DND-41 (cell line): Measurements from ENCODE around the gene WDFY4.

Source experiments
- ATAC-seq: fragments of 200-7000 bp; cut with Tn5 transposase; 3 replicates; pipeline ENCODE4 v1.9.1; 2021; ENCODE audit warnings: low read depth; ENCODE audit not compliant: insufficient read depth
- DNase-seq: peaks from one replicate; pipeline ENCODE4 v3.0.0-alpha.2; 2020
- H2AFZ ChIP-seq: 2 replicates; pipeline ENCODE4 v1.6.0; 2012; ENCODE audit warnings: low read depth, low read length
- H3K27ac ChIP-seq: 2 replicates; pipeline ENCODE4 v1.5.1; 2012; ENCODE audit warnings: low read length, inconsistent platforms
- H3K27me3 ChIP-seq: fragments of 200-600 bp; sonication (generic); 2 replicates; pipeline ENCODE4 v1.6.0; 2012; ENCODE audit warnings: low read length, mild to moderate bottlenecking, inconsistent platforms; ENCODE audit not compliant: insufficient read depth, poor library complexity
- H3K36me3 ChIP-seq: 2 replicates; pipeline ENCODE4 v1.5.1; 2012; ENCODE audit warnings: low read length, inconsistent platforms; ENCODE audit not compliant: insufficient read depth
- H3K4me1 ChIP-seq: 2 replicates; pipeline ENCODE4 v1.5.1; 2012; ENCODE audit warnings: mild to moderate bottlenecking, low read length; ENCODE audit not compliant: insufficient read depth
- H3K4me2 ChIP-seq: 2 replicates; pipeline ENCODE4 v1.6.0; 2012; ENCODE audit warnings: mild to moderate bottlenecking, moderate library complexity, low read length, inconsistent platforms; ENCODE audit not compliant: insufficient read depth
- H3K4me3 ChIP-seq, 2 experiments: fragments of 200-600 bp in 1 of 2; shearing (Covaris generic) in 1 of 2; 2 replicates each; pipeline ENCODE4 v1.5.1; 2012 to 2016; ENCODE audit warnings: inconsistent platforms in 2 of 2, low read length in 2 of 2, mild to moderate bottlenecking in 2 of 2, low read depth in 1 of 2, moderate library complexity in 1 of 2
- H3K79me2 ChIP-seq: 2 replicates; pipeline ENCODE4 v1.6.0; 2012; ENCODE audit warnings: low read length, inconsistent platforms; ENCODE audit not compliant: insufficient read depth
- H3K9ac ChIP-seq: 2 replicates; pipeline ENCODE4 v1.6.0; 2012; ENCODE audit warnings: low read depth, mild to moderate bottlenecking, inconsistent platforms, low read length, moderate library complexity
- H3K9me3 ChIP-seq: 2 replicates; pipeline ENCODE4 v1.5.1; 2012; ENCODE audit warnings: low read length, moderate library complexity, mild to moderate bottlenecking, inconsistent platforms; ENCODE audit not compliant: insufficient read depth, severe bottlenecking
- H4K20me1 ChIP-seq: 2 replicates; pipeline ENCODE4 v1.6.0; 2012; ENCODE audit warnings: low read length; ENCODE audit not compliant: insufficient read depth
- EZH2 ChIP-seq: IDR thresholded peaks from 3 replicates; pipeline ENCODE4 v1.6.1; 2012; ENCODE audit warnings: borderline replicate concordance, low read depth, mild to moderate bottlenecking, moderate library complexity, low read length, inconsistent platforms; ENCODE audit not compliant: severe bottlenecking
- TF ChIP-seq, protein P1 (sequence below): IDR thresholded peaks from 2 replicates; pipeline ENCODE4 v1.5.1; 2012; ENCODE audit warnings: borderline replicate concordance, low read length, moderate library complexity, mild to moderate bottlenecking; ENCODE audit not compliant: poor library complexity, severe bottlenecking; ENCODE audit errors: extremely low read depth

WDFY4 gene

GRCh38 chr10:48999346-48999745 is 314.7 kb downstream of the WDFY4 start:
- no peak for DNase-seq
- Histone ChIP-seq H2AFZ (no peak overlapping the region), H4K20me1 (no peaks in the 10 kb centered on the region), H3K9ac (no peak overlapping the region), H3K4me1 (no peaks in the 10 kb centered on the region), H3K4me3 (no peak overlapping the region), H3K79me2 (no peaks in the 10 kb centered on the region), H3K9me3 (no peaks in the 10 kb centered on the region), H3K27me3 (no peaks in the 10 kb centered on the region), H3K4me2 (no peak overlapping the region), H3K27ac (no peak overlapping the region), H3K36me3 (no peaks in the 10 kb centered on the region)
- no peak for ATAC-seq
- TF ChIP-seq EZH2 = no peak
- TF ChIP-seq, protein P1, sequence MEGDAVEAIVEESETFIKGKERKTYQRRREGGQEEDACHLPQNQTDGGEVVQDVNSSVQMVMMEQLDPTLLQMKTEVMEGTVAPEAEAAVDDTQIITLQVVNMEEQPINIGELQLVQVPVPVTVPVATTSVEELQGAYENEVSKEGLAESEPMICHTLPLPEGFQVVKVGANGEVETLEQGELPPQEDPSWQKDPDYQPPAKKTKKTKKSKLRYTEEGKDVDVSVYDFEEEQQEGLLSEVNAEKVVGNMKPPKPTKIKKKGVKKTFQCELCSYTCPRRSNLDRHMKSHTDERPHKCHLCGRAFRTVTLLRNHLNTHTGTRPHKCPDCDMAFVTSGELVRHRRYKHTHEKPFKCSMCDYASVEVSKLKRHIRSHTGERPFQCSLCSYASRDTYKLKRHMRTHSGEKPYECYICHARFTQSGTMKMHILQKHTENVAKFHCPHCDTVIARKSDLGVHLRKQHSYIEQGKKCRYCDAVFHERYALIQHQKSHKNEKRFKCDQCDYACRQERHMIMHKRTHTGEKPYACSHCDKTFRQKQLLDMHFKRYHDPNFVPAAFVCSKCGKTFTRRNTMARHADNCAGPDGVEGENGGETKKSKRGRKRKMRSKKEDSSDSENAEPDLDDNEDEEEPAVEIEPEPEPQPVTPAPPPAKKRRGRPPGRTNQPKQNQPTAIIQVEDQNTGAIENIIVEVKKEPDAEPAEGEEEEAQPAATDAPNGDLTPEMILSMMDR = no peak

DNA sequence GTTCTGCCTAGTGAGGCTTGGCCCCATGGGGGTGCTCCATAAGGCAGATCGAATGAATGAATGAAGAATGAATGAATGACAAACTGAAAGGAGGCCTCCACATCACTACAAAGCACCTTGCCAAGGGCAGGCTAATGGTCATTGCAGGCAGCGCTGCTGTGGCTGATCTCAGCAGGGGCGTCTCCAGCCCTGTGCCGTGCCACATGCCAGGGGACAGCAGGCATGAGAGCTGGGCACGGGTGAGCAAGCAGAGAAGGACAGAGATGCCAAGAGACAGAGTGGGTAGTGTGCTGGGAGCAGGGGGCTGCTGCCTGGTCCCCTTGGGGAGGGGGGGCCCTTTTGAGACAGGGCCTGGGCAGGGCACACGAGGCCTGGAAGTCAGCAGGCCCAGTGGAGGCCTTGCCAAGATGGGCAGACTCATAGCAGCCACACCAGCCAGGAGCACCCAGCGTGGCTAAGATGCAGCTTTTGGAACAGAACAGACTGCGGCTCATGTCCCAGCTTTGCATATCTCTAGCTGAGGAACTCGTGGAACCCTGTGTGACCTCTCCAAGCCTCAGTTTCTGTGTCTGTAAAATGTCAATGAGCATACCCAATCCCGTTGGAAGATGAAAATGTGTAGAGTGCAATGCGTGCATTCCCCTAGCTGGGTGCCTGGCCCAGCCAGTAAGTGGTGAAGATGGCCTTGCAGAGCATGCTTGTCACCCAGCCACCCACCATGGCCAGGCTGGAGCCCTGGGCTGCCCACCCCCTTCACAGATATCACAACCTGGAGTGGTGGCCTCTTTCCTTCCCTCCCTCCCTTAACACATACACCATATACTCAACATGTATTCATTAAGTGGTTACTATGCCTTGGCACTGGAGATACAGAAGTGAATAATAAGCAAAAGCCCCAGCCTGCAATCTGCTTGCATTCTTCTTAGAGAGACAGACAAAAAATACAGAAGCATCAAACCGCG is 316.0 kb downstream of the WDFY4 start:
- Histone ChIP-seq H3K27me3 (no peaks in the 10 kb centered on the region), H3K27ac (no peak overlapping the region), H3K4me3 (no peak overlapping the region), H3K4me2 (no peak overlapping the region), H4K20me1 (no peaks in the 10 kb centered on the region), H3K79me2 (no peaks in the 10 kb centered on the region), H2AFZ (no peak overlapping the region), H3K4me1 (no peaks in the 10 kb centered on the region), H3K36me3 (no peaks in the 10 kb centered on the region), H3K9ac (no peak overlapping the region), H3K9me3 (no peaks in the 10 kb centered on the region)
- DNase-seq = no peak
- no peak for TF ChIP-seq EZH2
- TF ChIP-seq, protein P1 = no peak
- no peak for ATAC-seq

GRCh38 chr10:49001402-49001801 is 316.7 kb downstream of the WDFY4 start:
- H3K9me3 ChIP-seq = no peaks in the 10 kb centered on the region
- H3K79me2 ChIP-seq = no peaks in the 10 kb centered on the region
- no peaks in the 10 kb centered on the region for H3K36me3 ChIP-seq
- H3K4me1 ChIP-seq = no peaks in the 10 kb centered on the region
- ATAC-seq (no peak), DNase-seq (no peak)
- no peaks in the 10 kb centered on the region for H3K27me3 ChIP-seq
- TF ChIP-seq, protein P1 = no peak
- no peak for TF ChIP-seq EZH2
- H3K27ac ChIP-seq = no peak overlapping the region
- no peaks in the 10 kb centered on the region for H4K20me1 ChIP-seq
- H2AFZ ChIP-seq = no peak overlapping the region
- H3K4me3 ChIP-seq = no peak overlapping the region
- no peak overlapping the region for H3K4me2 ChIP-seq
- no peak overlapping the region for H3K9ac ChIP-seq
